ENCODE measurements around the gene SLC35G2. TPM values are rescaled to one million over a fixed set of nuclear protein-coding genes. Genes with fewer than 3 reads are reported as not detected.
A peak's percentile ranks its signal among the peaks of the same experiment; 100 is the strongest.

SLC35G2 gene
- total RNA-seq, 1 donor from 2014 or later: 8.2 TPM

GRCh38 chr3:136856665-136857064, 37.7 kb downstream of the SLC35G2 start:
- no peak for DNase-seq (ENCODE audit: low spot score)
- no peaks in the 10 kb centered on the region for H3K27me3 Mint-ChIP-seq (ENCODE audit: unreplicated experiment)

DNA sequence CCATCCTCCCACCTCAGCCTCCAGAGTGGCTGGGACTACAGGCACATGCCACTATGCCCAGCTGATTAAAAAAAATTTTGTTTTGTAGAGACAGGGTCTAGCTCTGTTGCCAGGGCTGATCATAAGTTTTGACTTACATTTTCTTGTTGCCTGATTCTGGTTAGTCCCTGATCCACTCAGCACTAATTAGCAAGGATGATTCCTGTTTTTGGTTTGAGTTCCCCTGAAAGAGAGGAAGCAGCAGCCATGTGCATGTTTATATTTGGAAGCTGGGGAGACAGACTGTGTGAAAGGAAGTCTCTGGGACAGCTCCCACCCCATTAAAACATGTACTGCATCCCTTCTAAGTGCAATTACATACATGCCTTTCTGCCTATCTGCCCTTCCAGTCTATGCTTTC, 39.5 kb downstream of the SLC35G2 start:
- peak overlapping the region; percentile 54 for H3K27ac Mint-ChIP-seq (ENCODE audit: unreplicated experiment)

More at GRCh38 chr3:136856665-136857064, 37.7 kb downstream of the SLC35G2 start:
- peaks cover 9% of the 10 kb centered on the region for H3K36me3 Mint-ChIP-seq (ENCODE audit: low read depth, unreplicated experiment)
- no peaks in the 10 kb centered on the region for H3K9me3 Mint-ChIP-seq (ENCODE audit: unreplicated experiment)
- H3K4me1 Mint-ChIP-seq (ENCODE audit: unreplicated experiment): peaks cover 53% of the 10 kb centered on the region
- no peak overlapping the region for H3K4me3 Mint-ChIP-seq (ENCODE audit: unreplicated experiment)
- peak overlapping the region; percentile 90 for H3K27ac Mint-ChIP-seq (ENCODE audit: unreplicated experiment)
- no peak for TF ChIP-seq CTCF (IDR thresholded peaks at IDR 0.05; ENCODE audit: unreplicated experiment)

DNA sequence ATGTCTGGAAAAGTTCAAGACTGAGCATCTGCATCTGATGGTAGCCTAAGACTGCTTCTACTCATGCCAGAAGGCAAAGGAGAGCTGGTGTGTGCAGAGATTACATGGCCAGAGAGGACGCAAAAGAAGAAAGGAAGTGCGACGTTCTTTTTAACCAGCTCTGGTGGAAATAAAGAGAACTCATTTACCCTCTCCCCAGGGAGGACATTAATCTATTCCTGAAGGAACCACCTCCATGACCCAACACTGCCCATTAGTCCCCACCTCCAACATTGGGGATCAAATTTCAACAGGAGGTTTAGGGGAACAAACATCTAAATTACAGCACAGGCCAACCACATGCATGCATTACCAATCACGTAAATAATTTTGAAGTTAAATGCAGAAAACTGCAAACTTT, 41.6 kb downstream of the SLC35G2 start:
- Mint-ChIP-seq H3K27me3 (ENCODE audit: unreplicated experiment) (peaks cover 8% of the 10 kb centered on the region), H3K27ac (ENCODE audit: unreplicated experiment) (peak overlapping the region; percentile 18), H3K9me3 (ENCODE audit: unreplicated experiment) (no peaks in the 10 kb centered on the region), H3K4me1 (ENCODE audit: unreplicated experiment) (peaks cover 53% of the 10 kb centered on the region), H3K4me3 (ENCODE audit: unreplicated experiment) (peak overlapping the region; percentile 99), H3K36me3 (ENCODE audit: low read depth, unreplicated experiment) (no peaks in the 10 kb centered on the region)
- no peak for TF ChIP-seq CTCF (IDR thresholded peaks at IDR 0.05; ENCODE audit: unreplicated experiment)
- no peak for DNase-seq (ENCODE audit: low spot score)

More for the DNA sequence above, 39.5 kb downstream of the SLC35G2 start:
- DNase-seq (ENCODE audit: low spot score): no peak
- TF ChIP-seq CTCF (IDR thresholded peaks at IDR 0.05; ENCODE audit: unreplicated experiment): no peak
- peaks cover 48% of the 10 kb centered on the region for H3K4me1 Mint-ChIP-seq (ENCODE audit: unreplicated experiment)
- H3K9me3 Mint-ChIP-seq (ENCODE audit: unreplicated experiment): no peaks in the 10 kb centered on the region
- peaks cover 9% of the 10 kb centered on the region for H3K36me3 Mint-ChIP-seq (ENCODE audit: low read depth, unreplicated experiment)
- peaks cover 4% of the 10 kb centered on the region for H3K27me3 Mint-ChIP-seq (ENCODE audit: unreplicated experiment)
- H3K4me3 Mint-ChIP-seq (ENCODE audit: unreplicated experiment): no peak overlapping the region

GRCh38 chr3:136861890-136862616, 43.1 kb downstream of the SLC35G2 start, which contains the start of gene NCK1:
TSS of gene NCK1 (plus strand) at chr3:136862208. CDS start at chr3:136928002, 65,794 bp downstream.
- peaks cover 44% of the 10 kb centered on the region for H3K4me1 Mint-ChIP-seq (ENCODE audit: unreplicated experiment)
- peak within 1 kb of the TSS; percentile 99 for H3K4me3 Mint-ChIP-seq (ENCODE audit: unreplicated experiment)
- no peak for TF ChIP-seq CTCF (IDR thresholded peaks at IDR 0.05; ENCODE audit: unreplicated experiment)

More at GRCh38 chr3:136861890-136862616, 43.1 kb downstream of the SLC35G2 start, which contains the start of gene NCK1:
- Mint-ChIP-seq H3K27ac (ENCODE audit: unreplicated experiment) (peak within 1 kb of the TSS; percentile 89), H3K9me3 (ENCODE audit: unreplicated experiment) (no peaks in the 10 kb centered on the region), H3K36me3 (ENCODE audit: low read depth, unreplicated experiment) (no peaks in the 10 kb centered on the region), H3K27me3 (ENCODE audit: unreplicated experiment) (peaks cover 10% of the 10 kb centered on the region)
- DNase-seq (ENCODE audit: low spot score): peak; percentile 96
